Neural cell (in vitro differentiated cells): ENCODE data around the gene RIN1. TPM values are rescaled to one million over a fixed set of nuclear protein-coding genes. Genes with fewer than 3 reads are reported as not detected.

Experiments
- H2AFZ ChIP-seq: fragments of 200-600, 300-800 bp; sonication (generic), shearing (Covaris generic); 2 replicates; pipeline ENCODE4 v1.6.0; 2014; ENCODE audit warnings: low read depth, mild to moderate bottlenecking, antibody characterized with exemption, low read length, moderate library complexity
- H3F3A ChIP-seq: fragments of 200-600 bp; shearing (Covaris generic); 2 replicates; pipeline ENCODE4 v1.6.1; 2016; ENCODE audit warnings: mild to moderate bottlenecking, moderate library complexity, mixed read lengths, antibody characterized with exemption, low read length; ENCODE audit not compliant: insufficient read depth, poor library complexity, severe bottlenecking
- H3K27ac ChIP-seq: fragments of 200-600, 300-800 bp; sonication (generic), shearing (Covaris generic); 2 replicates; pipeline ENCODE4 v1.5.1; 2014; ENCODE audit warnings: mild to moderate bottlenecking, low read length, moderate library complexity
- H3K27me3 ChIP-seq: fragments of 300-800, 200-600 bp; sonication (generic), shearing (Covaris generic); 2 replicates; pipeline ENCODE4 v1.6.0; 2014; ENCODE audit warnings: mild to moderate bottlenecking, low read depth, low read length, moderate library complexity; ENCODE audit not compliant: insufficient read depth
- H3K36me3 ChIP-seq: fragments of 300-800, 200-600 bp; sonication (generic), shearing (Covaris generic); 2 replicates; pipeline ENCODE4 v1.5.1; 2014; ENCODE audit warnings: mild to moderate bottlenecking, antibody characterized with exemption, low read length, moderate library complexity; ENCODE audit not compliant: insufficient read depth
- H3K4me2 ChIP-seq: fragments of 300-800, 200-600 bp; sonication (generic), shearing (Covaris generic); 2 replicates; pipeline ENCODE4 v1.6.0; 2014; ENCODE audit warnings: mild to moderate bottlenecking, low read length
- H3K4me3 ChIP-seq: fragments of 300-800, 200-600 bp; sonication (generic), shearing (Covaris generic); 2 replicates; pipeline ENCODE4 v1.5.1; 2014; ENCODE audit warnings: mild to moderate bottlenecking, low read length, moderate library complexity
- H3K79me2 ChIP-seq: fragments of 200-600 bp; shearing (Covaris generic); replicated peaks from 2 replicates; pipeline ENCODE4 v1.6.0; 2014; ENCODE audit warnings: mild to moderate bottlenecking, low read length, moderate library complexity; ENCODE audit not compliant: insufficient read depth
- H3K9ac ChIP-seq: fragments of 300-800, 200-600 bp; sonication (generic), shearing (Covaris generic); 2 replicates; pipeline ENCODE4 v1.6.1; 2016; ENCODE audit warnings: mild to moderate bottlenecking, low read length, mixed read lengths
- H3K9me2 ChIP-seq: fragments of 200-600 bp; shearing (Covaris generic); 2 replicates; pipeline ENCODE4 v1.6.1; 2016; ENCODE audit warnings: mild to moderate bottlenecking, low read length, mixed read lengths; ENCODE audit not compliant: insufficient read depth
- H3K9me3 ChIP-seq: fragments of 200-600, 300-800 bp; sonication (generic), shearing (Covaris generic); 2 replicates; pipeline ENCODE4 v1.6.1; 2016; ENCODE audit warnings: mild to moderate bottlenecking, mixed run types, low read length, moderate library complexity, mixed read lengths
- H4K20me1 ChIP-seq: fragments of 200-600 bp; shearing (Covaris generic); 2 replicates; pipeline ENCODE4 v1.6.1; 2016; ENCODE audit warnings: mild to moderate bottlenecking, mixed run types; ENCODE audit not compliant: insufficient read depth
- EP300 ChIP-seq: fragments of 450-650 bp; conservative IDR thresholded peaks from 2 replicates; pipeline ENCODE4 v1.6.1; 2014; ENCODE audit warnings: antibody characterized with exemption, mild to moderate bottlenecking, moderate library complexity; ENCODE audit not compliant: poor library complexity, severe bottlenecking
- EZH2 ChIP-seq: fragments of 200-600, 300-800 bp; shearing (Covaris generic), sonication (generic); IDR thresholded peaks from 2 replicates; pipeline ENCODE4 v1.6.1; 2014; ENCODE audit warnings: antibody characterized with exemption, low read length, borderline replicate concordance, mild to moderate bottlenecking; ENCODE audit not compliant: insufficient read depth, poor library complexity, severe bottlenecking
- MXI1 ChIP-seq: fragments of 450-650 bp; conservative IDR thresholded peaks from 2 replicates; pipeline ENCODE4 v1.6.1; 2014; ENCODE audit warnings: antibody characterized with exemption, mild to moderate bottlenecking; ENCODE audit not compliant: poor library complexity, severe bottlenecking
- POLR2AphosphoS5 ChIP-seq: IDR thresholded peaks from 2 replicates; pipeline ENCODE4 v1.6.1; 2012
- RAD21 ChIP-seq: fragments of 450-650 bp; conservative IDR thresholded peaks from 2 replicates; pipeline ENCODE4 v1.6.1; 2014; ENCODE audit warnings: antibody characterized with exemption, mild to moderate bottlenecking, moderate library complexity
- SMC3 ChIP-seq: fragments of 450-650 bp; conservative IDR thresholded peaks from 2 replicates; pipeline ENCODE4 v1.6.1; 2014; ENCODE audit warnings: antibody characterized with exemption, mild to moderate bottlenecking, moderate library complexity; ENCODE audit not compliant: poor library complexity
- TAF1 ChIP-seq: IDR thresholded peaks from 2 replicates; pipeline ENCODE4 v1.6.1; 2012; ENCODE audit warnings: low read depth
- polyA plus RNA-seq: library from polyadenylated mRNA; depleted of rRNA; stranded (reverse); fragments of >200 nt; gene quantifications from 2 replicates; pipeline ENCODE4 v1.2.3, GENCODE V29; 2014
- TF ChIP-seq, protein P1 (sequence below): IDR thresholded peaks from 2 replicates; pipeline ENCODE4 v1.6.1; 2012; ENCODE audit warnings: borderline replicate concordance
- TF ChIP-seq, protein P2 (sequence below): fragments of 450-650 bp; IDR thresholded peaks from 2 replicates; pipeline ENCODE4 v1.5.1; 2014; ENCODE audit warnings: antibody characterized with exemption, mild to moderate bottlenecking, moderate library complexity; ENCODE audit not compliant: poor library complexity, severe bottlenecking

Gene RIN1
- polyA plus RNA-seq, 1 donor from 2014 or later: 4.2 TPM

DNA sequence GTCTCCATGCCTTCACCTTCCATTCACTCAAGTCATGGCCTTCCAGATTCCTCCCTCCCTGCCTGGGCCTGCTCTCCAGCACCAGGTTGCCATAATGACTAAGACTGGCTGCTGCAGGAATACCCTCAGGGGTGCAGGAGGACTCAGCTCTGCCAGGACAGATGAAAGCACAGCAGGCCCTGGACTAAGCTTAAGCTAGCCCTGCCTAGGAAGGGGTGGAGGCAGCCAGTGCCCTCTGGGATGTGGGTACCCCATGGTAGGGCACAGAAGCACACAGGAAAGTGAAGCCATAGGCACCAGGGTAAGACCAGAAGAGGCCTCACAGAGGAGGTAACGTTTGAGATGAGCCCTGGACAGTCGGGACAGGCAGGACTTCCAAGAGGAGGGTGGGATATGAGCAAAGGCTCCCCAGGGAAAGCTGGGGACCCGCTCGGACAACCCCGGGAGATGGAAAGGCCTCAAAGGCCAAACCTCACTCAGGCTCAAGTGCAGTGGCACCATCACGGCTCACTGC, 3.0 kb upstream of the RIN1 start:
- TF ChIP-seq POLR2AphosphoS5: no peak
- no peak for TF ChIP-seq RAD21
- no peak for TF ChIP-seq EZH2
- no peak for TF ChIP-seq MXI1
- no peak for TF ChIP-seq TAF1
- no peak for TF ChIP-seq SMC3
- TF ChIP-seq, protein P1, sequence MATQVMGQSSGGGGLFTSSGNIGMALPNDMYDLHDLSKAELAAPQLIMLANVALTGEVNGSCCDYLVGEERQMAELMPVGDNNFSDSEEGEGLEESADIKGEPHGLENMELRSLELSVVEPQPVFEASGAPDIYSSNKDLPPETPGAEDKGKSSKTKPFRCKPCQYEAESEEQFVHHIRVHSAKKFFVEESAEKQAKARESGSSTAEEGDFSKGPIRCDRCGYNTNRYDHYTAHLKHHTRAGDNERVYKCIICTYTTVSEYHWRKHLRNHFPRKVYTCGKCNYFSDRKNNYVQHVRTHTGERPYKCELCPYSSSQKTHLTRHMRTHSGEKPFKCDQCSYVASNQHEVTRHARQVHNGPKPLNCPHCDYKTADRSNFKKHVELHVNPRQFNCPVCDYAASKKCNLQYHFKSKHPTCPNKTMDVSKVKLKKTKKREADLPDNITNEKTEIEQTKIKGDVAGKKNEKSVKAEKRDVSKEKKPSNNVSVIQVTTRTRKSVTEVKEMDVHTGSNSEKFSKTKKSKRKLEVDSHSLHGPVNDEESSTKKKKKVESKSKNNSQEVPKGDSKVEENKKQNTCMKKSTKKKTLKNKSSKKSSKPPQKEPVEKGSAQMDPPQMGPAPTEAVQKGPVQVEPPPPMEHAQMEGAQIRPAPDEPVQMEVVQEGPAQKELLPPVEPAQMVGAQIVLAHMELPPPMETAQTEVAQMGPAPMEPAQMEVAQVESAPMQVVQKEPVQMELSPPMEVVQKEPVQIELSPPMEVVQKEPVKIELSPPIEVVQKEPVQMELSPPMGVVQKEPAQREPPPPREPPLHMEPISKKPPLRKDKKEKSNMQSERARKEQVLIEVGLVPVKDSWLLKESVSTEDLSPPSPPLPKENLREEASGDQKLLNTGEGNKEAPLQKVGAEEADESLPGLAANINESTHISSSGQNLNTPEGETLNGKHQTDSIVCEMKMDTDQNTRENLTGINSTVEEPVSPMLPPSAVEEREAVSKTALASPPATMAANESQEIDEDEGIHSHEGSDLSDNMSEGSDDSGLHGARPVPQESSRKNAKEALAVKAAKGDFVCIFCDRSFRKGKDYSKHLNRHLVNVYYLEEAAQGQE: no peak
- TF ChIP-seq, protein P2, sequence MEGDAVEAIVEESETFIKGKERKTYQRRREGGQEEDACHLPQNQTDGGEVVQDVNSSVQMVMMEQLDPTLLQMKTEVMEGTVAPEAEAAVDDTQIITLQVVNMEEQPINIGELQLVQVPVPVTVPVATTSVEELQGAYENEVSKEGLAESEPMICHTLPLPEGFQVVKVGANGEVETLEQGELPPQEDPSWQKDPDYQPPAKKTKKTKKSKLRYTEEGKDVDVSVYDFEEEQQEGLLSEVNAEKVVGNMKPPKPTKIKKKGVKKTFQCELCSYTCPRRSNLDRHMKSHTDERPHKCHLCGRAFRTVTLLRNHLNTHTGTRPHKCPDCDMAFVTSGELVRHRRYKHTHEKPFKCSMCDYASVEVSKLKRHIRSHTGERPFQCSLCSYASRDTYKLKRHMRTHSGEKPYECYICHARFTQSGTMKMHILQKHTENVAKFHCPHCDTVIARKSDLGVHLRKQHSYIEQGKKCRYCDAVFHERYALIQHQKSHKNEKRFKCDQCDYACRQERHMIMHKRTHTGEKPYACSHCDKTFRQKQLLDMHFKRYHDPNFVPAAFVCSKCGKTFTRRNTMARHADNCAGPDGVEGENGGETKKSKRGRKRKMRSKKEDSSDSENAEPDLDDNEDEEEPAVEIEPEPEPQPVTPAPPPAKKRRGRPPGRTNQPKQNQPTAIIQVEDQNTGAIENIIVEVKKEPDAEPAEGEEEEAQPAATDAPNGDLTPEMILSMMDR: no peak
- no peak for TF ChIP-seq EP300
- H3K36me3 ChIP-seq: no peaks in the 10 kb centered on the region

DNA sequence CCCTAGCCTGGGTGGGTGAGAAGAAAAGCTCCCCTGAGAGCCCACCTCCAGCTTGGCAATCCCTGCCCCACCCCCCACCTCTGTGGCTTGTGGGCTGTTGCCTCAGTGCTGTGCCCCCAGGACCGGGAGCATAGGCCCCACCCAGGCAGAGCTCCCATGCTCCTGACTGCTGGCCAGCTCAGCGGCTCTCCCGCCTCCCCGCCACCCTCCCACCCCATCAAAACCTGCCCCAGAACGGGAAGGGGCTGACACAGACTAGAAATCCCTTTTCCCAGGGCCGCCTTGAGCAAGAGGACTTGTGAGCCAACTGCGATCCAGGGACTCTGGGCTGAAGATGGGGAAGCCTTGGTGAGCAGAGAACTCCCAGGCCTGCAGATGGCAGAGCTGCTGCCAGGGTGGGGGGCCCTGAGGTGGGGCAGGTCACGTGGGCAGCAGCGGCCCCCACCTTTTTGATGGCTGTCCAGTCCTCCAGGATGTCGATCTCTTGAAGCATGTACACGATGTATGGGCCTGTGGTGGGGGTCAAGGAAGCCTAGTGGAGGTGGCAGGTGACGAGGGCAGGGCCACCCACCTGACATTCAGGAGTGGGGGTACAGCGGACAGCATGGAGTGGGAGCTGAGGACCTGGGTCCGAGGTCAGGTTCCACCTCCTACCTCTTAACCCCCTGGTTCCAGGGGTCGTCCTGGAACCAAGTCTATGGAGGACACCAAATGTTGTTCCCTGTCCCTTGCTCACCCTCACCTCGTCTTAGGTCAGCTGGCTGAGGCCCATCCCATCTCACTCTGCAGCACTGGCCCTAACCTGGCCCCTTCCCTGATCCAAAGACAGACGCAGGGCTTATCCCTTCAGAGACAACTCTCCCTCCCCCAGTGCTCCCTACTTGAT, 2.3 kb upstream of the RIN1 start:
- H3K9me2 ChIP-seq: no peaks in the 10 kb centered on the region
- no peaks in the 10 kb centered on the region for H3K9me3 ChIP-seq
- H3K4me3 ChIP-seq: no peak overlapping the region
- no peak overlapping the region for H2AFZ ChIP-seq
- no peak overlapping the region for H3K9ac ChIP-seq
- no peak overlapping the region for H3K27ac ChIP-seq
- no peaks in the 10 kb centered on the region for H3K36me3 ChIP-seq
- H3K4me2 ChIP-seq: no peak overlapping the region
- TF ChIP-seq TAF1 (no peak), SMC3 (no peak), EP300 (no peak), RAD21 (no peak), EZH2 (no peak), POLR2AphosphoS5 (no peak), MXI1 (no peak)
- TF ChIP-seq, protein P2: no peak
- TF ChIP-seq, protein P1: no peak
- no peaks in the 10 kb centered on the region for H3F3A ChIP-seq
- no peaks in the 10 kb centered on the region for H3K27me3 ChIP-seq
- peaks cover 5% of the 10 kb centered on the region for H3K79me2 ChIP-seq
- H4K20me1 ChIP-seq: no peaks in the 10 kb centered on the region

More for the DNA sequence above, 3.0 kb upstream of the RIN1 start:
- H3K27me3 ChIP-seq: no peaks in the 10 kb centered on the region
- H3F3A ChIP-seq: no peaks in the 10 kb centered on the region
- no peaks in the 10 kb centered on the region for H3K9me2 ChIP-seq
- no peak overlapping the region for H3K4me3 ChIP-seq
- H2AFZ ChIP-seq: no peak overlapping the region
- H3K79me2 ChIP-seq: peaks cover 12% of the 10 kb centered on the region
- H3K4me2 ChIP-seq: no peak overlapping the region
- H4K20me1 ChIP-seq: no peaks in the 10 kb centered on the region
- no peak overlapping the region for H3K9ac ChIP-seq
- H3K27ac ChIP-seq: no peak overlapping the region
- H3K9me3 ChIP-seq: no peaks in the 10 kb centered on the region
